ENCODE measurements around the gene HIF1AN.
"Not testable (repeated sequence)": the region's sequence is repeated elsewhere in the genome, so short reads cannot be mapped to it uniquely, and the experiment has no call there.

The HIF1AN gene

GRCh38 chr10:100567826-100568225, 32.1 kb downstream of the HIF1AN start:
- no peak for DNase-seq

- peak; percentile 14 for DNase-seq
These were observed 33.2 kb downstream of the HIF1AN start for GRCh38 chr10:100568912-100569311.

GRCh38 chr10:100569687-100570481, 34.1 kb downstream of the HIF1AN start:
- no peak for DNase-seq

GRCh38 chr10:100570506-100570905, 34.8 kb downstream of the HIF1AN start:
- DNase-seq = no peak

- DNase-seq = no peak
These were observed 35.5 kb downstream of the HIF1AN start for GRCh38 chr10:100571084-100571856.

GRCh38 chr10:100575146-100575545, 39.4 kb downstream of the HIF1AN start:
- not testable (repeated sequence) for DNase-seq

GRCh38 chr10:100575585-100576281, 40.0 kb downstream of the HIF1AN start:
- DNase-seq = no peak

GRCh38 chr10:100576282-100576635, 40.5 kb downstream of the HIF1AN start:
- DNase-seq = no peak

- no peak for DNase-seq
These were observed 43.7 kb downstream of the HIF1AN start for GRCh38 chr10:100579261-100580090.

GRCh38 chr10:100586959-100587358, 51.2 kb downstream of the HIF1AN start:
- DNase-seq = no peak

GRCh38 chr10:100598166-100598565, 62.4 kb downstream of the HIF1AN start:
- DNase-seq = no peak

GRCh38 chr10:100600218-100600617, 64.5 kb downstream of the HIF1AN start:
- no peak for DNase-seq

- DNase-seq = no peak
These were observed 71.7 kb downstream of the HIF1AN start for GRCh38 chr10:100607439-100607838.

Data from NCI-H524 treated with DMSO at 0.1 percent for 48 hours (cell line).